AG09309 (cell line): ENCODE results near the gene ADCY3.
A peak's percentile ranks its signal among the peaks of the same experiment; 100 is the strongest.

ENCODE experiments used
- DNase-seq: peaks from one replicate; pipeline ENCODE4 v3.0.0-alpha.2; 2010; ENCODE audit warnings: low read depth
- H3K4me3 ChIP-seq: 2 replicates; pipeline ENCODE4 v1.5.1; 2011; ENCODE audit warnings: mild to moderate bottlenecking, low read depth, low read length, moderate library complexity; ENCODE audit not compliant: control insufficient read depth
- CTCF ChIP-seq: IDR thresholded peaks from 2 replicates; pipeline ENCODE4 v1.5.1; 2011; ENCODE audit warnings: mild to moderate bottlenecking, low read depth, low read length, inconsistent platforms; ENCODE audit not compliant: insufficient read depth, control insufficient read depth; ENCODE audit errors: missing control alignments

The ADCY3 gene

DNA sequence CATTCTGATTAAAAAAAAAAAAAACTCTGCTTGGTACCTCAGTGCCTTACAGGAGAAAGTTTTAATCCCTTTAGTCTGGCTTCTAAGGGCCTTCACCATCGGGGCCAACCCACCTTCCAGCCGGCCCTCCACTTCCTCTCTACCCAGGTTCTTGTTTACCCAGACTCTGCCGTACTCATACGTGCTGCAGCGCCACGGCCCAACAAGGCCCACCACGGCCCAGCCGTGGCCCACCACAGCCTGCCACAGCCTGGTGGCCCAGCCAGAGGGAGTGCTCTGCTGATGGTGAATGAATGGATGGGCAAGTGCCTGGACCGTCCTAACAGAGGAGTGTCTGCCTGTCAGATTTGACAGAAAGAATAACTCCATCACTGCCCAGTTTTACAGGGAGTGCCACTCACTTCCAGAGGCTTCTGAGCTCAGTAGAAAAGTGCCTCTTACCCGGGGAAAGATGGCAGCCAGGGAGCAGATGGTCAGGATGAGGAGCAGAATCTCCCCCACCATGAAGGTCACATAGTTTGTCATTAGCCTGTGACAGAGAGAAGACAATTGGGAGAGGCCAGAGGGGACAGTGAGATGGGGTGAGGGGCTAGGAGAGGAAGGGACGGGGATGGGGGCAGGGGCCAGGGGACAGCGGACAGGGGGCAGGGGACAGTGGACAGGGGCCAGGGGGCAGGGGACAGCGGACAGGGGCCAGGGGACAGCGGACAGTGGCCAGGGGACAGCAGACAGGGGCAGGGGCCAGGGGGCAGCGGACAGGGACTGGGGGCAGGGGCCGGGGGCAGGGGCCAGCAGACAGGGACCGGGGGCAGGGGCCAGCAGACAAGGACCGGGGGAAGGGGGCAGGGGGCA, 88.6 kb downstream of the ADCY3 start:
- DNase-seq = no peak
- H3K4me3 ChIP-seq = no peak overlapping the region
- no peak for TF ChIP-seq CTCF

- no peak overlapping the region for H3K4me3 ChIP-seq
- no peak for TF ChIP-seq CTCF
- no peak for DNase-seq
Measured at GRCh38 chr2:24830786-24831185, 89.3 kb downstream of the ADCY3 start.

DNA sequence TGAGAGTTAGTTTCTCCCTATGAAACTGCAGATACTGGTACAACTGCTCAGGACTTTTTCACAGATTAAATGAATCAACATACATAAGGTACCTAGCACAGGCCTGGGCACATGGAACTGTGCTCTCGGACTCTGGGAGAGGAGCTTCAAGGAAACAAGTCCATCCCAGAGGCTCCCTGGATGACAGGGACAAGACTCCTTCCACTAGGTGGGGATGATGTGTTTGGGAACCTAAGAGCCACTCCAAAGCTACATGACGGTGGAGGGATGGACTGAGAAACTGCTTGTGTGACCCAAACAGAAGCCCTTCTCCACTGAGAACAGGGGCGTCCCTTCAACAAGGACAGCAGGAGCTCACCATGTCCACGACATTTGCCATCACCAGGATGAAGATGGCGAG, 89.7 kb downstream of the ADCY3 start:
- TF ChIP-seq CTCF = no peak
- DNase-seq = no peak

GRCh38 chr2:24828238-24828996, 91.6 kb downstream of the ADCY3 start:
- no peak overlapping the region for H3K4me3 ChIP-seq
- no peak for DNase-seq

More for the DNA sequence above, 89.7 kb downstream of the ADCY3 start:
- no peak overlapping the region for H3K4me3 ChIP-seq

GRCh38 chr2:24827321-24828237, 92.5 kb downstream of the ADCY3 start:
- no peak overlapping the region for H3K4me3 ChIP-seq
- TF ChIP-seq CTCF = peak; percentile 91
- DNase-seq = peak; percentile 66

More at GRCh38 chr2:24828238-24828996, 91.6 kb downstream of the ADCY3 start:
- no peak for TF ChIP-seq CTCF

GRCh38 chr2:24826773-24827145, 93.3 kb downstream of the ADCY3 start:
- TF ChIP-seq CTCF = no peak
- no peak overlapping the region for H3K4me3 ChIP-seq
- no peak for DNase-seq
